DOHH2 (cell line): Measurements from ENCODE around the gene CYTH3.

Experiments used
- H3F3A ChIP-seq: fragments of 200-600 bp; sonication (generic), shearing (Covaris generic); 2 replicates; pipeline ENCODE4 v1.6.0; 2016; ENCODE audit warnings: antibody characterized with exemption, mild to moderate bottlenecking; ENCODE audit not compliant: control insufficient read depth, insufficient read depth
- H3K27ac ChIP-seq: fragments of 200-600 bp; sonication (generic); 2 replicates; pipeline ENCODE4 v1.5.1; 2014; ENCODE audit warnings: low read depth, mild to moderate bottlenecking, low read length, moderate library complexity
- H3K27me3 ChIP-seq: fragments of 200-600 bp; sonication (generic); 2 replicates; pipeline ENCODE4 v1.6.1; 2014; ENCODE audit warnings: mild to moderate bottlenecking, low read length, mixed read lengths; ENCODE audit not compliant: control insufficient read depth
- H3K36me3 ChIP-seq: fragments of 200-600 bp; sonication (generic); 2 replicates; pipeline ENCODE4 v1.6.1; 2014; ENCODE audit warnings: mild to moderate bottlenecking, low read length, moderate library complexity, mixed read lengths; ENCODE audit not compliant: control insufficient read depth
- H3K4me1 ChIP-seq: fragments of 200-600 bp; sonication (generic); 2 replicates; pipeline ENCODE4 v1.6.1; 2014; ENCODE audit warnings: mild to moderate bottlenecking, low read length, mixed read lengths; ENCODE audit not compliant: control insufficient read depth
- H3K4me2 ChIP-seq: fragments of 200-600 bp; sonication (generic); 2 replicates; pipeline ENCODE4 v1.6.0; 2014; ENCODE audit warnings: mild to moderate bottlenecking, low read length, moderate library complexity
- H3K4me3 ChIP-seq: fragments of 200-600 bp; sonication (generic); 2 replicates; pipeline ENCODE4 v1.5.1; 2014; ENCODE audit warnings: mild to moderate bottlenecking, low read length, mixed read lengths
- H3K79me2 ChIP-seq: fragments of 200-600 bp; sonication (generic); 2 replicates; pipeline ENCODE4 v1.6.1; 2014; ENCODE audit warnings: mild to moderate bottlenecking, low read length, mixed read lengths; ENCODE audit not compliant: control insufficient read depth
- H3K9me2 ChIP-seq: fragments of 200-600 bp; sonication (generic); replicated peaks from 2 replicates; pipeline ENCODE4 v1.6.1; 2014; ENCODE audit warnings: mild to moderate bottlenecking, low read length, mixed read lengths; ENCODE audit not compliant: control insufficient read depth
- H3K9me3 ChIP-seq: fragments of 200-600 bp; sonication (generic); 2 replicates; pipeline ENCODE4 v1.6.1; 2014; ENCODE audit warnings: antibody characterized with exemption, low read length, mixed read lengths; ENCODE audit not compliant: control insufficient read depth, insufficient read depth
- H4K20me1 ChIP-seq: fragments of 200-600 bp; sonication (generic); 2 replicates; pipeline ENCODE4 v1.6.0; 2014; ENCODE audit warnings: low read depth, mild to moderate bottlenecking, antibody characterized with exemption, low read length, moderate library complexity; ENCODE audit not compliant: control insufficient read depth, insufficient read depth
- CTCF ChIP-seq: fragments of 200-600 bp; sonication (generic); IDR thresholded peaks from one replicate; pipeline ENCODE4 v1.5.1; 2014; ENCODE audit warnings: antibody characterized with exemption, mild to moderate bottlenecking, low read depth, low read length; ENCODE audit not compliant: poor library complexity, severe bottlenecking
- EZH2phosphoT487 ChIP-seq: fragments of 200-600 bp; sonication (generic); IDR thresholded peaks from 2 replicates; pipeline ENCODE4 v1.6.1; 2017; ENCODE audit warnings: borderline replicate concordance, mild to moderate bottlenecking, antibody characterized with exemption, low read length, moderate library complexity, mixed read lengths

The CYTH3 gene

GRCh38 chr7:6133249-6133648 lies 139.2 kb downstream of the CYTH3 start:
- Histone ChIP-seq H3K9me3 (no peaks in the 10 kb centered on the region), H3K4me1 (no peaks in the 10 kb centered on the region), H3K79me2 (peaks cover 30% of the 10 kb centered on the region), H3K4me3 (no peak overlapping the region), H3K27ac (no peak overlapping the region), H3K9me2 (no peaks in the 10 kb centered on the region), H3K27me3 (no peaks in the 10 kb centered on the region), H3F3A (no peaks in the 10 kb centered on the region), H4K20me1 (no peaks in the 10 kb centered on the region), H3K4me2 (no peak overlapping the region), H3K36me3 (peaks cover 47% of the 10 kb centered on the region)
- TF ChIP-seq CTCF (no peak), EZH2phosphoT487 (no peak)

GRCh38 chr7:6130007-6130587 lies 142.3 kb downstream of the CYTH3 start:
- Histone ChIP-seq H3K4me2 (no peak overlapping the region), H3K9me3 (no peaks in the 10 kb centered on the region), H3K36me3 (peaks cover 59% of the 10 kb centered on the region), H3K4me3 (no peak overlapping the region), H3F3A (no peaks in the 10 kb centered on the region), H3K27me3 (no peaks in the 10 kb centered on the region), H4K20me1 (0 out of 2 replicates have a peak, but pooled peaks cover 3% of the 10 kb centered on the region), H3K79me2 (peaks cover 47% of the 10 kb centered on the region), H3K27ac (no peak overlapping the region), H3K9me2 (no peaks in the 10 kb centered on the region), H3K4me1 (no peaks in the 10 kb centered on the region)
- no peak for TF ChIP-seq CTCF

- Histone ChIP-seq H3K36me3 (peaks cover 65% of the 10 kb centered on the region), H3K4me1 (no peaks in the 10 kb centered on the region), H3K9me3 (no peaks in the 10 kb centered on the region), H3K4me2 (no peak overlapping the region), H4K20me1 (0 out of 2 replicates have a peak, but pooled peaks cover 3% of the 10 kb centered on the region), H3K79me2 (peaks cover 44% of the 10 kb centered on the region), H3K4me3 (no peak overlapping the region), H3K9me2 (no peaks in the 10 kb centered on the region), H3K27me3 (no peaks in the 10 kb centered on the region), H3K27ac (no peak overlapping the region), H3F3A (no peaks in the 10 kb centered on the region)
- TF ChIP-seq EZH2phosphoT487 (no peak), CTCF (no peak)
Observed at GRCh38 chr7:6128205-6128604, 144.2 kb downstream of the CYTH3 start.
